HG02678 (cell line): Measurements from ENCODE around the gene SCRN2.

Source experiments
- ATAC-seq: cut with Tn5 transposase; IDR thresholded peaks from one replicate; pipeline ENCODE4 v1.9.1; 2021; ENCODE audit warnings: mild to moderate bottlenecking, moderate library complexity; ENCODE audit not compliant: unreplicated experiment

Gene SCRN2

DNA sequence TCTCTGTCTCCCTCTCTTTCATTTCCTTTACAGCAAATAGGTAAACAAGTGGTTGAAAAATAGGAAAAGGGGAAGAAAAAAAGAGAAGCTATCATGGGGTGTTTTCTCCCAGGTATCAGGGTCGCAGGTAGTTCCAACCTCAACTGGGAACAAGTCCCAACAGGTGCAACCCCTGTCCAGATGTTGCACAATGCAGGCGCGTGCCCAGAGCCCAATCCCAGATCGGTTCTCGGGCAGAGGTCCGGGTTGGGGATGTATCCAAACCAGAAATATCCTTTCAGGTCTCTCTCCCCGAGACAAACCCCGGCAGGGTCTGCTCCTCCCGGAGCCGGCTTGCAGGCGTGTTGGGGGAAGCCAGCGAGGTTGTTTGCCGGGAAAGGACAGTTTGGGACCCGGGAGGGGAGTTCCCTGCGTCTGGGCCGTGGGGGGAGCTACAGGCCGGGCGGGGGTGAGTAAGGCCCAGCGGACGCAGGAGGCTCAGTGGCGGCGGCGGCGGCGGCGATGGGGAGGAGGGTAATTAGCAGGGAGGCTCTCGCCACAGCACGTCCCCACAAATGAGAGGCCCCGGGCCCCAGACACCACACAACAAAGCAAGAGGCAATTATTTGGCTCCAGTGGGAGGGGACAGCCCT, 31.1 kb upstream of the SCRN2 start:
- no peak for ATAC-seq

- no peak for ATAC-seq
These were observed 30.0 kb upstream of the SCRN2 start for GRCh38 chr17:47871048-47871447.

- ATAC-seq = no peak
These were observed 29.0 kb upstream of the SCRN2 start for GRCh38 chr17:47870056-47870455.

GRCh38 chr17:47869114-47869513, 28.0 kb upstream of the SCRN2 start:
- no peak for ATAC-seq

DNA sequence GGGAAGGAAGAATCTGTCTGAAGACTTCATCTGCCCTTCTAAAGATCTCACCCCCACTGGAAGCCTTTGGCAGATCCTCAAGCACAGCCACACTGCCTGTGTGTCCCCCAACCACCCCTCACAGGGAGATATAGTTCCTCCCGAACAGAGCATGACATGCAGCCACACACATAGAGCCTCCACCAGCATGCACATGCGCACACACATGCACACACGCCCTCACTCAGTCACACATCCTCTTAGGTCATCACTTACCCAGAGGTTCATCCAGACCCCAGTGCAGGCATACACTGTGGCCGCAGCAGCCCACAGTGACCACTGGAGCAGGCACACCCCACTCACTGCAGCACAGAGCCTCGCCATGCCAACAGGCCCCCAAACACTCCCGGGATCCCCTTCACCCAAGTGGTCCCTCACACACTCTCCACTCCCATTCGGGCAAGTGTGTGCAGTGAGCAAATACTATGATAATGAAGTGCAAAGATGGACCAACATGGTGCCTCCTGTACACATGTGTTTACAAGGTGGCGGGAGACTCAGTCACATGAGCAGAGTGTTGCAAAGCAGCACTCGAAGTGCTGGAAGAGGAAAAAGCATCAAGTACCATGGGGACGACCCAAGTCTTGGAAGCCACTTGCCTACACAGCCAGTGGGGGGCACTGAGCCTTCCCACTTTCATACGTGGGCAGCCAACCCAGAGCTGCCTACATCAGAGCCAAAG, 26.9 kb upstream of the SCRN2 start:
- no peak for ATAC-seq

- ATAC-seq = no peak
These were observed 25.9 kb upstream of the SCRN2 start for GRCh38 chr17:47866941-47867340.

GRCh38 chr17:47864791-47865216, 23.7 kb upstream of the SCRN2 start:
- no peak for ATAC-seq

DNA sequence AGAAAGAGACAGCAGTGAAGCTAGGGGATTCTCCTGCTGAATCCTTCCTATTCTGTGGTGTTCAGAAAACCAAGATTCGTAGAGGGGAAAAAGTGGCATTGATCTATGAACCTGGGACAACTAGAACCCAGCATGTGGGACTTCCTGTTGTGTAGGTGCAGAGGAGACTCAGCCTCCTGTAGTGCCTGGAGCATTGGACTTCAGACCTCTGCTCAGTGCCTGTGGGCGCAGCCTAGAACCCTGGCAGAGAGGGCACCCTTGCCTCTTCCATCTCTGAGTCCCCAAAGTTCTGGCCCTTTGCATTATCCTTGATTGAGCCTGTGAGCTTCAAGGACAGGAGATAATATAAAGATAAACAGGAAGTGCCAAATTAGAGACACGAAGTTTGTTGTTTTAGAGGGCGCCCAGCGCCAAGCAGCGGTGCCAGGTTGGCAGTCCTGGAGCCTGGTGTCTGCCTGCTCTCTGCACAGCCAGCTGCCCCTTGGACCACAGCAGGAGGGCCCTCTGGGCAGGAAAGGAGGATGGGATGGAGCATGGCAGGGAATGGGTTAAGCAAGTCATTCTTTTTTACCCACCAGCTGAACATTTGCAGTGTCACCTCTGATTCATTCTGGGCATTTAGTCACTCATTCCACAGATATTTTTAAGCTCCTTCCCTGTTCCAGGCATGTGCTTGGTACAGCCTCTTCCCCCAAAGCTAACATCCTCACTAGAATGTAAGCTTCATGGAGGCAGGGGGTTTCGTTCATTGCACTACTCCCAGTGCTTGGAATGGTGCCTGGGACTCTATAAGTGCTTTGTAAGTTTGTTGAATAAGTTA, 21.8 kb upstream of the SCRN2 start:
- no peak for ATAC-seq

GRCh38 chr17:47860386-47860785, 19.3 kb upstream of the SCRN2 start:
- ATAC-seq = no peak

- no peak for ATAC-seq
These were observed 16.7 kb upstream of the SCRN2 start for GRCh38 chr17:47857551-47858455.

DNA sequence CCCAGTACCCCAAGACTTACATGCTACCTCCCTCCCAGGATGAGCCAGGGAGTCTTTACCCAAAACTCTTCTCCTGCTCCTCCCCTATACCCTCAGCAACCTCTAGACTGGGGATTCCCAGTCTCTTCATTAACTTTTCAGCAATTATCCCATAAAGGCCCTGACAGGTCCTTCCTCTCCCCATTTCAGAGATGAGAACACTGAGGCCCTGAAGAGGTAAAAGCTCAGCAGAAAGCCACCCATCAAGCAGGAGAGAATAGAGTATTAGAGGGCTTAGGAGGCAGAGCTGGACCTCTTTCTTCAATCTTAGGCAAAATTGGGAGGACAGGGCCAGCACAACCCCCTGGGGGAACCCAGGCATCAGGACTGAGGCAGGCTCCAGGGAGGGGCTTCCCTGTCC, 15.8 kb upstream of the SCRN2 start:
- no peak for ATAC-seq

- ATAC-seq = no peak
These were observed 14.7 kb upstream of the SCRN2 start for GRCh38 chr17:47855737-47856136.

- no peak for ATAC-seq
These were observed 12.5 kb upstream of the SCRN2 start for GRCh38 chr17:47853616-47854015.

DNA sequence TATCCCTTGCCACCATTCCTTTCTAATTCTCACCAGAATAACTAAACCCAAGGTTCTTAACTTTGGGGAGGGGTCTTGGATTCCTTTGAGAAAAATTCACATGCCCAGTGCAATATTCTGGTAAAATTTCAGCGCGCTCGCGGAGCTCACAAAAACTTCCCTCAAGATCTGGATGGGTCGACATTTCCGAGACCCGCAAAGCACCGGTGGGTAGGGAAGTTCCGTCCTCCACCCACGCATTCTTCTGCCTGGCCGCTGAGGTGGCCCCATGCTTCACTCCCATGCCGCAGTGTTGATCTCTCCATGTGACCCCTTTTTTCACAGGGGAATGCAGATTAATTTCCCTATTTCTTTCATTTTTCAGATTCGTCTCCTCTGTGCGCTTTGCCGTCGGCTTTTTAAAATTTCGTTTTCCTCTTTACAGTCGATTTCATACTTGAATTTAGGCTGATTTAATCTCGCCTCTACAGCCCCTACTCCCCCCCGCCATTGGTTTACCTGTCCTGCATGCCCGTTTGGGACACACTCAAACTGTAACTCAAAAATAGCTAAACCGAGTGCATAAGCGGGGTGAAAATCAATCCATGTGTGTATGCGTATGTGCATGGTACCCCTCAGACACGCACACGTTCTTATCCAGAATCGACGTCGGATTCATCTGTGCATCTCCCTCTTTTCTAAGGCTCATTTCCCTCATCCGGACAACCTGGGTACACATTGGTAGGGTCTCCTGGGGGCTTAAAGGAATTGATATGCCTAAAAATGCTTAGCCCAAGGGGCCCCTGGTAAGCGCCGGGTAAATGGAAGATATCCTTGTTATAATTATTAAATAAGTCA, 11.3 kb upstream of the SCRN2 start:
- ATAC-seq = no peak

DNA sequence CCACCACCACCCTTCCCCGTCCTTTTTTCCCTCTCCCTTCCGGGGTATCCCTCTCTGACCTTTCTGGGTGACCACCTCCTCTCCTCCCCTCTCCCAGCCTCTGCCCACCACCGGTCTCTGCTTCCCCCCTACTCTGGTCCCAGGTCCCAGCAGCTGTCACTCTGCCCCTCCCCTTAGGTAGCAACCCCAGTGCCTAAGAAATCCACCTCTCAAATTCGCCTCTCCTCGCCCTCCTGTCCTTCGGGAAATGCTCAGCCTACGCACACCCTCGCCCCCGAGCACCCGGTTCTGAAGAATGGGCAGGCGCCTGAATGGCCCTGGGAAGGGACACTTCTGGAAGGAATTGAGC, 10.7 kb upstream of the SCRN2 start:
- no peak for ATAC-seq

GRCh38 chr17:47850692-47851573, 9.9 kb upstream of the SCRN2 start, which contains the start of gene SP6:
Gene SP6 (minus strand): TSS chr17:47851163. CDS start chr17:47848429, 2,734 bp downstream.
- ATAC-seq = no peak

DNA sequence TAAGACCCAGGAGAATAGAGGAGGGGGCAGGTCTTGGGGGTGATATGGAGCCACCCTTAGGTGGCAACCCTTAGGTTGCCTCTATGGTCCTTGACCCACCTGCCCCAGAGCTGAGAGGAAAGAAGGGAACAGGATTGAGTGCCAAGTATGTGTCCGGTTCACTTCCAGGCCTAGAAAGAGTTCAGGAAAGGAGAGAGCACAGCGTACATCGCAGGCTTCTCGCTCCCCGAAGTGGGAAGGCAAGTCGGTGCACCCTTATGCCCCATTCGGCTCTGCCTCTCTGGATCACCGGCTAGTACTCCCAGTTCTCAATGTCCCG, 9.3 kb upstream of the SCRN2 start:
- ATAC-seq = no peak

- ATAC-seq = no peak
These were observed 7.1 kb upstream of the SCRN2 start for GRCh38 chr17:47848198-47848513.
